H9 (cell line): ENCODE results near the gene TMEM87A. TPM values are rescaled to one million over a fixed set of nuclear protein-coding genes. Genes with fewer than 3 reads are reported as not detected.

Experiments used
- DNase-seq: peaks from one replicate; pipeline ENCODE4 v3.0.0-alpha.2; 2017
- H2AFZ ChIP-seq: one replicate; pipeline ENCODE4 v1.6.1; 2013; ENCODE audit warnings: mild to moderate bottlenecking, low read length, control low read depth, moderate library complexity
- H2AK5ac ChIP-seq: 2 replicates; pipeline ENCODE4 v1.6.1; 2013; ENCODE audit warnings: low read length, control low read depth, mixed read lengths; ENCODE audit not compliant: insufficient read length
- H2BK120ac ChIP-seq: one replicate; pipeline ENCODE4 v1.6.1; 2013; ENCODE audit warnings: low read depth, mild to moderate bottlenecking, low read length, control low read depth, inconsistent platforms; ENCODE audit not compliant: poor library complexity, severe bottlenecking
- H2BK12ac ChIP-seq: 2 replicates; pipeline ENCODE4 v1.6.1; 2013; ENCODE audit warnings: low read length, control low read depth, mixed read lengths, low read depth; ENCODE audit not compliant: insufficient read length
- H2BK15ac ChIP-seq: 2 replicates; pipeline ENCODE4 v1.6.1; 2013; ENCODE audit warnings: low read depth, low read length, control low read depth
- H2BK20ac ChIP-seq: one replicate; pipeline ENCODE4 v1.6.1; 2013; ENCODE audit warnings: low read depth, mild to moderate bottlenecking, low read length, control low read depth, inconsistent platforms; ENCODE audit not compliant: poor library complexity, severe bottlenecking
- H2BK5ac ChIP-seq: 2 replicates; pipeline ENCODE4 v1.6.1; 2013; ENCODE audit warnings: low read length, control low read depth, mixed read lengths; ENCODE audit not compliant: insufficient read length
- H3K14ac ChIP-seq: 2 replicates; pipeline ENCODE4 v1.6.1; 2013; ENCODE audit warnings: low read length, control low read depth; ENCODE audit not compliant: insufficient read depth
- H3K18ac ChIP-seq: 2 replicates; pipeline ENCODE4 v1.6.1; 2013; ENCODE audit warnings: low read depth, mild to moderate bottlenecking, mixed read lengths, low read length, control low read depth; ENCODE audit not compliant: insufficient read length
- H3K23ac ChIP-seq: 2 replicates; pipeline ENCODE4 v1.6.1; 2013; ENCODE audit warnings: low read length, control low read depth, mixed read lengths, low read depth; ENCODE audit not compliant: insufficient read length
- H3K23me2 ChIP-seq: 2 replicates; pipeline ENCODE4 v1.6.1; 2013; ENCODE audit warnings: low read depth, mild to moderate bottlenecking, mixed read lengths, low read length, control low read depth; ENCODE audit not compliant: insufficient read length, poor library complexity, severe bottlenecking
- H3K27ac ChIP-seq: 2 replicates; pipeline ENCODE4 v1.5.1; 2013; ENCODE audit warnings: low read length, control low read depth, mixed read lengths, low read depth; ENCODE audit not compliant: insufficient read length
- H3K27me3 ChIP-seq: 2 replicates; pipeline ENCODE4 v1.6.1; 2013; ENCODE audit warnings: low read length, control low read depth, inconsistent platforms; ENCODE audit not compliant: insufficient read depth
- H3K4ac ChIP-seq: 2 replicates; pipeline ENCODE4 v1.6.1; 2013; ENCODE audit warnings: low read depth, mild to moderate bottlenecking, control low read depth, inconsistent platforms, low read length, moderate library complexity
- H3K4me1 ChIP-seq: 2 replicates; pipeline ENCODE4 v1.6.1; 2013; ENCODE audit warnings: low read length, control low read depth, inconsistent platforms; ENCODE audit not compliant: insufficient read depth
- H3K4me2 ChIP-seq: 2 replicates; pipeline ENCODE4 v1.6.1; 2013; ENCODE audit warnings: low read length, control low read depth, mixed read lengths; ENCODE audit not compliant: insufficient read length, insufficient read depth
- H3K56ac ChIP-seq: 2 replicates; pipeline ENCODE4 v1.6.1; 2013; ENCODE audit warnings: low read depth, mild to moderate bottlenecking, mixed read lengths, low read length, control low read depth; ENCODE audit not compliant: insufficient read length
- H3K79me1 ChIP-seq: 2 replicates; pipeline ENCODE4 v1.6.1; 2013; ENCODE audit warnings: low read depth, mild to moderate bottlenecking, moderate library complexity, low read length, control low read depth, inconsistent platforms; ENCODE audit not compliant: insufficient read depth, poor library complexity, severe bottlenecking
- H3K79me2 ChIP-seq: 2 replicates; pipeline ENCODE4 v1.6.1; 2013; ENCODE audit warnings: low read length, control low read depth, inconsistent platforms; ENCODE audit not compliant: insufficient read depth
- H3K9ac ChIP-seq: 2 replicates; pipeline ENCODE4 v1.6.1; 2013; ENCODE audit warnings: low read length, control low read depth, mixed read lengths; ENCODE audit not compliant: insufficient read length; ENCODE audit errors: extremely low read depth
- H3K9me3 ChIP-seq: one replicate; pipeline ENCODE4 v1.6.1; 2013; ENCODE audit warnings: low read depth, low read length, inconsistent platforms; ENCODE audit not compliant: control insufficient read depth
- H3T11ph ChIP-seq: one replicate; pipeline ENCODE4 v1.6.1; 2013; ENCODE audit warnings: mild to moderate bottlenecking, low read length, control low read depth, inconsistent platforms
- H4K20me1 ChIP-seq: one replicate; pipeline ENCODE4 v1.6.1; 2013; ENCODE audit not compliant: control insufficient read depth, insufficient read length, insufficient read depth
- H4K5ac ChIP-seq: 2 replicates; pipeline ENCODE4 v1.6.1; 2013; ENCODE audit warnings: low read depth, mild to moderate bottlenecking, mixed read lengths, low read length, control low read depth; ENCODE audit not compliant: insufficient read length
- H4K8ac ChIP-seq: replicated peaks from 2 replicates; pipeline ENCODE4 v1.6.1; 2013; ENCODE audit warnings: low read length, control low read depth, mixed read lengths, low read depth; ENCODE audit not compliant: insufficient read length
- H4K91ac ChIP-seq: 2 replicates; pipeline ENCODE4 v1.6.1; 2013; ENCODE audit warnings: low read depth, mild to moderate bottlenecking, moderate library complexity, mixed read lengths, low read length, control low read depth; ENCODE audit not compliant: insufficient read length
- H3K27ac Mint-ChIP-seq, 3 experiments: 2 replicates in 2 of 3; 3 replicates in 1 of 3; pipeline ENCODE4 v1.8.0; 2020 to 2021; ENCODE audit warnings: mixed read lengths in 3 of 3, mild to moderate bottlenecking in 1 of 3, moderate library complexity in 1 of 3
- H3K27me3 Mint-ChIP-seq: 2 replicates; pipeline ENCODE4 v1.8.0; 2021; ENCODE audit warnings: low read depth, mild to moderate bottlenecking, moderate library complexity, mixed read lengths
- H3K36me3 Mint-ChIP-seq, 3 experiments: 2 replicates in 2 of 3; 3 replicates in 1 of 3; pipeline ENCODE4 v1.8.0; 2020 to 2021; ENCODE audit warnings: low read depth in 3 of 3, mixed read lengths in 3 of 3; ENCODE audit not compliant: insufficient read depth in 1 of 3
- H3K4me1 Mint-ChIP-seq, 2 experiments: 2 replicates each; pipeline ENCODE4 v1.8.0; 2020; ENCODE audit warnings: mixed read lengths in 2 of 2
- H3K4me3 Mint-ChIP-seq, 2 experiments: 2 replicates in 1 of 2; 3 replicates in 1 of 2; pipeline ENCODE4 v1.8.0; 2020 to 2021; ENCODE audit warnings: mild to moderate bottlenecking in 2 of 2, mixed read lengths in 2 of 2, moderate library complexity in 1 of 2
- H3K9me3 Mint-ChIP-seq, 2 experiments: 2 replicates in 1 of 2; 3 replicates in 1 of 2; pipeline ENCODE4 v1.8.0; 2020; ENCODE audit warnings: mild to moderate bottlenecking in 2 of 2, mixed read lengths in 2 of 2, moderate library complexity in 1 of 2
- WGBS: extraction: QIAGEN DNeasy Blood & Tissue Kit; methylation state at CpG from one replicate; pipeline ENCODE4 v1.1.7; 2013; ENCODE audit warnings: missing lambda C conversion rate, low lambda C conversion rate, mixed read lengths; ENCODE audit not compliant: insufficient read length; ENCODE audit errors: extremely low coverage; 5-methylcytosine and 5-hydroxymethylcytosine counted together
- total RNA-seq: library from RNA; stranded (reverse); gene quantifications from 2 replicates; pipeline ENCODE4 v1.2.1, GENCODE V29; 2021
- TF ChIP-seq, protein P1 (sequence below): fragments of 200-600 bp; sonication (generic); conservative IDR thresholded peaks from 3 replicates; pipeline ENCODE4 v1.8.0; 2021; ENCODE audit warnings: antibody characterized with exemption, mild to moderate bottlenecking

TMEM87A gene
- total RNA-seq, 1 experiment from 2014 or later = 46.7 TPM

DNA sequence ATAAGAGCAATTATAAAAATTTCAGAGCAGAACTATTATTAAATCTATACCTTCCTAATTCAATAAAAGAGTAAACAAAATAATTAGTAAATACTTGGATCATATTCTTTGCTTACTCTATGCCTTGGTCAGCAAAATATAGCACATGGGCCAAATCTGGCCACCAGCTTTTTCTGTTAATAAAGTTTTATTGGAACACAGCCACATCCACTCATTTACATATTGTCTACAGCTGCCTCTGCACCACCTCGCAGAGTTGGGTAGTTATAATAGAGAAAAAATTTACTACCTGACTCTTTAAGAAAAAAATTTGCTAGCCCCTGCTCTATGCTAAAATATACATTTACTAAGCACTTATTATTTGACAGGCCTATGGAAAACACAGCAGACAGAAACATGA lies 32.4 kb downstream of the TMEM87A start:
- Histone ChIP-seq H3K14ac (no peak overlapping the region), H3K4me2 (no peak overlapping the region), H3K4ac (no peak overlapping the region), H3T11ph (no peak overlapping the region), H3K23me2 (no peaks in the 10 kb centered on the region), H3K79me1 (no peaks in the 10 kb centered on the region), H2BK12ac (no peak overlapping the region), H2BK5ac (no peak overlapping the region), H4K8ac (no peak overlapping the region), H2AFZ (no peak overlapping the region), H2BK20ac (no peak overlapping the region), H2BK120ac (no peak overlapping the region), H3K9me3 (no peaks in the 10 kb centered on the region), H4K20me1 (no peaks in the 10 kb centered on the region), H4K5ac (no peak overlapping the region), H3K4me1 (no peaks in the 10 kb centered on the region), H2BK15ac (no peak overlapping the region), H4K91ac (no peak overlapping the region), H3K79me2 (no peaks in the 10 kb centered on the region), H3K56ac (no peak overlapping the region), H2AK5ac (no peak overlapping the region), H3K18ac (no peak overlapping the region), H3K9ac (no peak overlapping the region), H3K23ac (no peak overlapping the region), H3K27ac (no peak overlapping the region), H3K27me3 (no peaks in the 10 kb centered on the region)
- Mint-ChIP-seq H3K4me1 (no peaks in the 10 kb centered on the region), H3K4me3 (no peak overlapping the region), H3K27me3 (no peaks in the 10 kb centered on the region), H3K36me3 (peaks cover 5 to 50% (median 30%) of the 10 kb centered on the region in 3 experiments; a peak in 6 of 7 replicates), H3K9me3 (no peaks in the 10 kb centered on the region), H3K27ac (no peak overlapping the region)
- no CpG with 5 or more reads among the region's 1 CpG for WGBS
- TF ChIP-seq, protein P1, sequence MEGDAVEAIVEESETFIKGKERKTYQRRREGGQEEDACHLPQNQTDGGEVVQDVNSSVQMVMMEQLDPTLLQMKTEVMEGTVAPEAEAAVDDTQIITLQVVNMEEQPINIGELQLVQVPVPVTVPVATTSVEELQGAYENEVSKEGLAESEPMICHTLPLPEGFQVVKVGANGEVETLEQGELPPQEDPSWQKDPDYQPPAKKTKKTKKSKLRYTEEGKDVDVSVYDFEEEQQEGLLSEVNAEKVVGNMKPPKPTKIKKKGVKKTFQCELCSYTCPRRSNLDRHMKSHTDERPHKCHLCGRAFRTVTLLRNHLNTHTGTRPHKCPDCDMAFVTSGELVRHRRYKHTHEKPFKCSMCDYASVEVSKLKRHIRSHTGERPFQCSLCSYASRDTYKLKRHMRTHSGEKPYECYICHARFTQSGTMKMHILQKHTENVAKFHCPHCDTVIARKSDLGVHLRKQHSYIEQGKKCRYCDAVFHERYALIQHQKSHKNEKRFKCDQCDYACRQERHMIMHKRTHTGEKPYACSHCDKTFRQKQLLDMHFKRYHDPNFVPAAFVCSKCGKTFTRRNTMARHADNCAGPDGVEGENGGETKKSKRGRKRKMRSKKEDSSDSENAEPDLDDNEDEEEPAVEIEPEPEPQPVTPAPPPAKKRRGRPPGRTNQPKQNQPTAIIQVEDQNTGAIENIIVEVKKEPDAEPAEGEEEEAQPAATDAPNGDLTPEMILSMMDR = no peak
- DNase-seq = no peak
